Thoracic aorta (tissue), 2 donors: ENCODE measurements around the gene PODNL1. TPM values are rescaled to one million over a fixed set of nuclear protein-coding genes. Genes with fewer than 3 reads are reported as not detected.
A peak's percentile ranks its signal among the peaks of the same experiment; 100 is the strongest.
"Not testable (repeated sequence)": the region's sequence is repeated elsewhere in the genome, so short reads cannot be mapped to it uniquely, and the experiment has no call there.

ENCODE experiments used
- ATAC-seq: fragments of 150-250 bp; one replicate; pipeline ENCODE4 v1.8.0; 2017; ENCODE audit warnings: low read depth; ENCODE audit not compliant: insufficient number of reproducible peaks, low FRiP score
- DNase-seq: peaks from one replicate; pipeline ENCODE4 v3.0.0-alpha.2; 2020; ENCODE audit warnings: low spot score
- H3K27ac ChIP-seq, 2 donors: fragments of 200-600 bp; sonication (generic); 1 replicate in 1 of 2; 2 replicates in 1 of 2; pipeline ENCODE4 v1.5.1; 2016; ENCODE audit warnings: mild to moderate bottlenecking in 2 of 2, moderate library complexity in 2 of 2
- H3K27me3 ChIP-seq: fragments of 200-600 bp; sonication (generic); replicated peaks from 2 replicates; pipeline ENCODE4 v1.6.0; 2016; ENCODE audit warnings: mild to moderate bottlenecking; ENCODE audit not compliant: insufficient read depth
- H3K36me3 ChIP-seq: fragments of 200-600 bp; sonication (generic); one replicate; pipeline ENCODE4 v1.5.1; 2016
- H3K4me1 ChIP-seq, 2 donors: fragments of 200-600 bp; sonication (generic); 1 replicate in 1 of 2; 2 replicates in 1 of 2; pipeline versions ENCODE4 v1.5.1 to v1.6.0; 2016; ENCODE audit warnings: low read depth in 2 of 2, mild to moderate bottlenecking in 1 of 2; ENCODE audit not compliant: control insufficient read depth in 1 of 2
- H3K4me3 ChIP-seq: fragments of 200-600 bp; sonication (generic); 2 replicates; pipeline ENCODE4 v1.5.1; 2016; ENCODE audit warnings: mild to moderate bottlenecking
- H3K9me3 ChIP-seq: fragments of 200-600 bp; sonication (generic); 2 replicates; pipeline ENCODE4 v1.5.1; 2016
- total RNA-seq, 2 donors: library from RNA; depleted of rRNA; stranded (reverse); fragments of >200 nt; gene quantifications; one replicate each; pipeline versions ENCODE4 v1.1.0 to v1.2.3, GENCODE V29; 2016
- TF ChIP-seq, protein P1 (sequence below): fragments of 200-600 bp; sonication (generic); IDR thresholded peaks from one replicate; pipeline ENCODE4 v1.5.1; 2019; ENCODE audit warnings: antibody characterized with exemption

The PODNL1 gene
- total RNA-seq, 2 donors from 2014 or later = 3.5 to 9.9 TPM

DNA sequence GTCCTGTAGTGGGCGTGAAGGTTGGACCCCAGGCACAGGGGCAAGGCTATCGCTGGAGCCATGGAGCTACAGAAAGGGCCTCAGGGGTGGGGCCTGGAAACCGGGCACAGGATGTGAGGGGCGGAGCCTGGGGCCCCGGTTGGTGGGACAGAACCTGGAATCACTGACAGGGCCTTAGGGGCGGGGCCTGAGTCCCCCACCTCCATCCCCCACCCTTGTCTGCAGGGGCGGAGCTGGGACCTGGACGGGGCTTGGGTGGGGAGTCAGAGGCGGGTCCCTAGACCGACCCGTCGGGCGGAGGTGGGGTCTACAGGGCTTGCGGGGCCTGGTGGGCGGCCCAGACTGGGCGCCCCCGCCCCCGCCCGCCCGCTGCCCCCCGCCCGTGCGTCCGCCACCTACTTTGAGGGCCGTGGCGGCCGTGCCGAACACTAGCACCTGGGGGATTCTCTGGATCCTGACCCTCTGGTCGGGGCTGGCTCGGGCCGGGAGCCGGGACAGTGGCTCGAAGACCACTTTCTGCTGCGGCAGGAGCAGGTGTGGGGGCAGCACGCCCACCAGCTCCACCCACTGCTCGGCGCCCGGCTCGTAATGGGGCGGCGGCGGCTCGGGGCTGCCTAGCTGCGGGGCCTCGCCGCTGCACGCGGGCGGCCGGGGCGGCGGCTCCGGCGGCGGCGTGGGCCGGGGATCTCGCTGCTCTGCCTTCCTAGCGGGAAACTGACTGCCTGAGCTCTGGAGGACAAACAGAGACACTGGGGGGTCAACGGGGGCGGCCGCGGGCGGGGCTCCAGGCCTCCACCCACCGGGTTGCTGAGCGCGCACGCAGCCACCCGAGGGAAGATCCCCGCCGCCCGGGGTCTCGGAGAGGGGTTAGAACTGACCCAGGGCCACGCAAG is 40.4 kb upstream of the PODNL1 start:
- H3K4me1 ChIP-seq = peaks cover 13 to 19% of the 10 kb centered on the region in 2 donors
- ATAC-seq = peak; percentile 42
- H3K27ac ChIP-seq = peak overlapping the region; percentile 65 to 76
- H3K4me3 ChIP-seq = peak overlapping the region; percentile 77
- H3K27me3 ChIP-seq = no peaks in the 10 kb centered on the region
- TF ChIP-seq, protein P1, sequence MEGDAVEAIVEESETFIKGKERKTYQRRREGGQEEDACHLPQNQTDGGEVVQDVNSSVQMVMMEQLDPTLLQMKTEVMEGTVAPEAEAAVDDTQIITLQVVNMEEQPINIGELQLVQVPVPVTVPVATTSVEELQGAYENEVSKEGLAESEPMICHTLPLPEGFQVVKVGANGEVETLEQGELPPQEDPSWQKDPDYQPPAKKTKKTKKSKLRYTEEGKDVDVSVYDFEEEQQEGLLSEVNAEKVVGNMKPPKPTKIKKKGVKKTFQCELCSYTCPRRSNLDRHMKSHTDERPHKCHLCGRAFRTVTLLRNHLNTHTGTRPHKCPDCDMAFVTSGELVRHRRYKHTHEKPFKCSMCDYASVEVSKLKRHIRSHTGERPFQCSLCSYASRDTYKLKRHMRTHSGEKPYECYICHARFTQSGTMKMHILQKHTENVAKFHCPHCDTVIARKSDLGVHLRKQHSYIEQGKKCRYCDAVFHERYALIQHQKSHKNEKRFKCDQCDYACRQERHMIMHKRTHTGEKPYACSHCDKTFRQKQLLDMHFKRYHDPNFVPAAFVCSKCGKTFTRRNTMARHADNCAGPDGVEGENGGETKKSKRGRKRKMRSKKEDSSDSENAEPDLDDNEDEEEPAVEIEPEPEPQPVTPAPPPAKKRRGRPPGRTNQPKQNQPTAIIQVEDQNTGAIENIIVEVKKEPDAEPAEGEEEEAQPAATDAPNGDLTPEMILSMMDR = no peak
- H3K36me3 ChIP-seq = no peaks in the 10 kb centered on the region
- DNase-seq = peak; percentile 52
- no peaks in the 10 kb centered on the region for H3K9me3 ChIP-seq

DNA sequence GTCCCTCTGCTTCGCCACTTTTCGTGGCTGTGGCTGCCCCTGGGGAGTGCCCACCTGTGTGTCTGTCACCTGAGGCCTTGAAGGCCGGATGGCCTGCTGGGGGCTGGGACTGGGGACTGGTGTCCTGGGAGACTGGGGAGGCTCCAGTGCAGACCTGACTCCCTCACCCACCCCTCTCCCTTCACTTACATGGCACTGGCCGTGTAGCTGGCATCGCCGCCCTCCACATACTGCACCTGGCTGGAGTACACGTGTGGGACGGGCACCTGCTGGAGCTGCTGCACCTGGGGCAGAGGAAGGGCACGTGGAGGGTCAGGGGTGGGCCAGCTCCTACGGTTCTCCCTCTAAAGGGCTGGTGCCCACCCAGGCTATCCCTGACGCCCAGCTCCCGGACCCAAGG is 39.6 kb upstream of the PODNL1 start:
- Histone ChIP-seq H3K27ac (peak overlapping the region; percentile 65 to 76), H3K4me3 (peak overlapping the region; percentile 77)
- ATAC-seq = no peak

DNA sequence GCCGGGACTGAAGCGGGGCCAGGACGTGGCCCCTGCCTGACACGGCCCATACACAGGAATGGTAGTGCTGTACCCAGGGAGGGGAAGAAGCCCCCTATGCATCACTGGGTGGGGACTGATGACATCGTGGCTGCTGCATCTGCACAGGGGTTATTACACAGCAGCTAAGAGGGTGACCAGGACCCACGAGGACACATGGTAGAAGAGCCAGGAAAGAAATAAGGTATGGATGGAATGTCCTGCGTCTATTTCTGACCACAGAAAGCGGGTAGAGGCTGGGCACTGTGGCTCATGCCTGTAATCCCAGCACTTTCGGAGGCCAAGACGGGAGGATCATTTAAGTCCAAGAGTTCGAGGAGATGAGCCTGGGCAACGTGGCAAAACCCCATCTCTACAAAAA is 38.2 kb upstream of the PODNL1 start:
- H3K27me3 ChIP-seq = no peaks in the 10 kb centered on the region
- H3K4me3 ChIP-seq = no peak overlapping the region
- no peaks in the 10 kb centered on the region for H3K9me3 ChIP-seq
- TF ChIP-seq, protein P1 = no peak
- H3K4me1 ChIP-seq = peaks cover 13 to 19% of the 10 kb centered on the region in 2 donors
- H3K27ac ChIP-seq = peak overlapping the region in 1 of 2 donors; percentile 11
- DNase-seq (no peak), ATAC-seq (no peak)
- H3K36me3 ChIP-seq = peaks cover 7% of the 10 kb centered on the region

More for the DNA sequence above, 39.6 kb upstream of the PODNL1 start:
- H3K9me3 ChIP-seq = no peaks in the 10 kb centered on the region
- DNase-seq = no peak
- H3K27me3 ChIP-seq = no peaks in the 10 kb centered on the region
- peaks cover 6% of the 10 kb centered on the region for H3K36me3 ChIP-seq
- H3K4me1 ChIP-seq = peaks cover 13 to 19% of the 10 kb centered on the region in 2 donors
- TF ChIP-seq, protein P1 = no peak

DNA sequence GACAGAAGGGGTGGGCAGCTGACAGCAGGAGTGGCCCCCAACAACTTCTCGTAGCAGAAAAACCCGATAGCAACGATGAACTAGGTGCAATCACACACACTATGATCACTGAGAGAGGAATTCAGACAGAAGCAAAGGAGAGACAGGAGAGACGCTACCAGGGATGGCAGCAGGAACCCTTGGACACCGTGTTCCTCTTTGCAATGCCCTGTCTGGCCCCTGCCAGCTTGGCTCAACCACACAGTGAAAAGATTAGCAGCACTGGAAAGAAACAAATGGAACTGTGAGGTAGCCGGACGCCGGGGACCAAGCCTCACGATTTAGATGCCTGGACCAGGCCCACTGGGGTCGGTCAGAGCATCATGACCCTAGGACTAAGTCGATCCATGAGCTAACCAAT is 37.7 kb upstream of the PODNL1 start:
- ATAC-seq (no peak), DNase-seq (no peak)
- no peaks in the 10 kb centered on the region for H3K27me3 ChIP-seq
- no peak overlapping the region for H3K4me3 ChIP-seq
- H3K27ac ChIP-seq = peak overlapping the region in 1 of 2 donors; percentile 11
- H3K36me3 ChIP-seq = peaks cover 7% of the 10 kb centered on the region
- H3K4me1 ChIP-seq = peaks cover 13 to 19% of the 10 kb centered on the region in 2 donors
- no peaks in the 10 kb centered on the region for H3K9me3 ChIP-seq
- TF ChIP-seq, protein P1 = no peak

DNA sequence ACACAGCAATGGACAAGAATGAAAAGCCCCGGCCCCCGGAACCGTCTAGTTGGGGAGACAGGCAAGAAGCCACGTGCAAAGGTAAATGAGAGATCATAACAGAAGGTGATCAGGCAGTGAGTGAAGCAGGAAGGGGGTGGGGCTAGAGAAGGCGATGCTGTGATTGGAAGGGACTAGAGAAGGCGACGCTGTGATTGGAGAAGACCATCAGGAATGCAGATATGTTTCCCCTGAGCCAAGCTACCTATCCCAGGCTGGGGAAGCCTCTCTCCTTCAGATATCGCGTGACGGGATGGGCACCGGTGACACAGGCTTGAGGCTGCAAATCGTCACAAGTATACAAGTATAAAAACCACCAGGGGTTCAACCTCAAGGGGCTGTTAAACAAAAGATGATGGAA is 35.9 kb upstream of the PODNL1 start:
- ATAC-seq = no peak
- Histone ChIP-seq H3K27me3 (no peaks in the 10 kb centered on the region), H3K4me1 (peaks cover 7 to 9% of the 10 kb centered on the region in 2 donors), H3K36me3 (peaks cover 16% of the 10 kb centered on the region), H3K27ac (no peak overlapping the region), H3K9me3 (no peaks in the 10 kb centered on the region), H3K4me3 (no peak overlapping the region)
- DNase-seq = no peak
- TF ChIP-seq, protein P1 = no peak

DNA sequence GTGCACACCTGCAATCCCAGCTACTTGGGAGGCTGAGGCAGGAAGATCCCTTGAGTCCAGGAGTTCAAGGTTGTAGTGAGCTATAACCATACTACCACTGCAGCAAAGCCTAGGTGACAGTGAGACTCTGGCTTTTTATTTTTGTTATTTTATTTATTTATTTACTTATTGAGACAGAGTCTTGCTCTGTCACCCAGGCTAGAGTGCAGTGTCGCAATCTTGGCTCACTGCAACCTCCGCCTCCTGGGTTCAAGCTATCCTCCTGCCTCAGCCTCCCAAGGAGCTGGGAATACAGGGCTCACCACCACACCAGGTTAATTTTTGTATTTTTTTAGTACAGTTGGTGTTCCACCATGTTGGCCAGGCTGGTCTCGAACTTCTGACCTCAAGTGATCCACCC is 35.3 kb upstream of the PODNL1 start:
- not testable (repeated sequence) for H3K27ac ChIP-seq, H3K27me3 ChIP-seq, H3K4me3 ChIP-seq, H3K4me1 ChIP-seq, H3K9me3 ChIP-seq, ATAC-seq, DNase-seq
- H3K36me3 ChIP-seq = peaks cover 22% of the 10 kb centered on the region
